Neural cell (in vitro differentiated cells): ENCODE measurements around the gene ANO9. TPM values are rescaled to one million over a fixed set of nuclear protein-coding genes. Genes with fewer than 3 reads are reported as not detected.
"Not testable (repeated sequence)": the region's sequence is repeated elsewhere in the genome, so short reads cannot be mapped to it uniquely, and the experiment has no call there.

Experiments
- H2AFZ ChIP-seq: fragments of 200-600, 300-800 bp; sonication (generic), shearing (Covaris generic); 2 replicates; pipeline ENCODE4 v1.6.0; 2014; ENCODE audit warnings: low read depth, mild to moderate bottlenecking, antibody characterized with exemption, low read length, moderate library complexity
- H3F3A ChIP-seq: fragments of 200-600 bp; shearing (Covaris generic); 2 replicates; pipeline ENCODE4 v1.6.1; 2016; ENCODE audit warnings: mild to moderate bottlenecking, moderate library complexity, mixed read lengths, antibody characterized with exemption, low read length; ENCODE audit not compliant: insufficient read depth, poor library complexity, severe bottlenecking
- H3K27ac ChIP-seq: fragments of 200-600, 300-800 bp; sonication (generic), shearing (Covaris generic); 2 replicates; pipeline ENCODE4 v1.5.1; 2014; ENCODE audit warnings: mild to moderate bottlenecking, low read length, moderate library complexity
- H3K27me3 ChIP-seq: fragments of 300-800, 200-600 bp; sonication (generic), shearing (Covaris generic); 2 replicates; pipeline ENCODE4 v1.6.0; 2014; ENCODE audit warnings: mild to moderate bottlenecking, low read depth, low read length, moderate library complexity; ENCODE audit not compliant: insufficient read depth
- H3K36me3 ChIP-seq: fragments of 300-800, 200-600 bp; sonication (generic), shearing (Covaris generic); 2 replicates; pipeline ENCODE4 v1.5.1; 2014; ENCODE audit warnings: mild to moderate bottlenecking, antibody characterized with exemption, low read length, moderate library complexity; ENCODE audit not compliant: insufficient read depth
- H3K4me2 ChIP-seq: fragments of 300-800, 200-600 bp; sonication (generic), shearing (Covaris generic); 2 replicates; pipeline ENCODE4 v1.6.0; 2014; ENCODE audit warnings: mild to moderate bottlenecking, low read length
- H3K4me3 ChIP-seq: fragments of 300-800, 200-600 bp; sonication (generic), shearing (Covaris generic); 2 replicates; pipeline ENCODE4 v1.5.1; 2014; ENCODE audit warnings: mild to moderate bottlenecking, low read length, moderate library complexity
- H3K79me2 ChIP-seq: fragments of 200-600 bp; shearing (Covaris generic); replicated peaks from 2 replicates; pipeline ENCODE4 v1.6.0; 2014; ENCODE audit warnings: mild to moderate bottlenecking, low read length, moderate library complexity; ENCODE audit not compliant: insufficient read depth
- H3K9ac ChIP-seq: fragments of 300-800, 200-600 bp; sonication (generic), shearing (Covaris generic); 2 replicates; pipeline ENCODE4 v1.6.1; 2016; ENCODE audit warnings: mild to moderate bottlenecking, low read length, mixed read lengths
- H3K9me2 ChIP-seq: fragments of 200-600 bp; shearing (Covaris generic); 2 replicates; pipeline ENCODE4 v1.6.1; 2016; ENCODE audit warnings: mild to moderate bottlenecking, low read length, mixed read lengths; ENCODE audit not compliant: insufficient read depth
- H3K9me3 ChIP-seq: fragments of 200-600, 300-800 bp; sonication (generic), shearing (Covaris generic); 2 replicates; pipeline ENCODE4 v1.6.1; 2016; ENCODE audit warnings: mild to moderate bottlenecking, mixed run types, low read length, moderate library complexity, mixed read lengths
- H4K20me1 ChIP-seq: fragments of 200-600 bp; shearing (Covaris generic); 2 replicates; pipeline ENCODE4 v1.6.1; 2016; ENCODE audit warnings: mild to moderate bottlenecking, mixed run types; ENCODE audit not compliant: insufficient read depth
- EP300 ChIP-seq: fragments of 450-650 bp; conservative IDR thresholded peaks from 2 replicates; pipeline ENCODE4 v1.6.1; 2014; ENCODE audit warnings: antibody characterized with exemption, mild to moderate bottlenecking, moderate library complexity; ENCODE audit not compliant: poor library complexity, severe bottlenecking
- EZH2 ChIP-seq: fragments of 200-600, 300-800 bp; shearing (Covaris generic), sonication (generic); IDR thresholded peaks from 2 replicates; pipeline ENCODE4 v1.6.1; 2014; ENCODE audit warnings: antibody characterized with exemption, low read length, borderline replicate concordance, mild to moderate bottlenecking; ENCODE audit not compliant: insufficient read depth, poor library complexity, severe bottlenecking
- MXI1 ChIP-seq: fragments of 450-650 bp; conservative IDR thresholded peaks from 2 replicates; pipeline ENCODE4 v1.6.1; 2014; ENCODE audit warnings: antibody characterized with exemption, mild to moderate bottlenecking; ENCODE audit not compliant: poor library complexity, severe bottlenecking
- POLR2AphosphoS5 ChIP-seq: IDR thresholded peaks from 2 replicates; pipeline ENCODE4 v1.6.1; 2012
- RAD21 ChIP-seq: fragments of 450-650 bp; conservative IDR thresholded peaks from 2 replicates; pipeline ENCODE4 v1.6.1; 2014; ENCODE audit warnings: antibody characterized with exemption, mild to moderate bottlenecking, moderate library complexity
- REST ChIP-seq: IDR thresholded peaks from 2 replicates; pipeline ENCODE4 v1.6.1; 2012; ENCODE audit warnings: borderline replicate concordance
- SMC3 ChIP-seq: fragments of 450-650 bp; conservative IDR thresholded peaks from 2 replicates; pipeline ENCODE4 v1.6.1; 2014; ENCODE audit warnings: antibody characterized with exemption, mild to moderate bottlenecking, moderate library complexity; ENCODE audit not compliant: poor library complexity
- TAF1 ChIP-seq: IDR thresholded peaks from 2 replicates; pipeline ENCODE4 v1.6.1; 2012; ENCODE audit warnings: low read depth
- polyA plus RNA-seq: library from polyadenylated mRNA; depleted of rRNA; stranded (reverse); fragments of >200 nt; gene quantifications from 2 replicates; pipeline ENCODE4 v1.2.3, GENCODE V29; 2014
- TF ChIP-seq, protein P1 (sequence below): fragments of 450-650 bp; IDR thresholded peaks from 2 replicates; pipeline ENCODE4 v1.5.1; 2014; ENCODE audit warnings: antibody characterized with exemption, mild to moderate bottlenecking, moderate library complexity; ENCODE audit not compliant: poor library complexity, severe bottlenecking

ANO9 gene
- polyA plus RNA-seq, 1 donor from 2014 or later, result not detected

DNA sequence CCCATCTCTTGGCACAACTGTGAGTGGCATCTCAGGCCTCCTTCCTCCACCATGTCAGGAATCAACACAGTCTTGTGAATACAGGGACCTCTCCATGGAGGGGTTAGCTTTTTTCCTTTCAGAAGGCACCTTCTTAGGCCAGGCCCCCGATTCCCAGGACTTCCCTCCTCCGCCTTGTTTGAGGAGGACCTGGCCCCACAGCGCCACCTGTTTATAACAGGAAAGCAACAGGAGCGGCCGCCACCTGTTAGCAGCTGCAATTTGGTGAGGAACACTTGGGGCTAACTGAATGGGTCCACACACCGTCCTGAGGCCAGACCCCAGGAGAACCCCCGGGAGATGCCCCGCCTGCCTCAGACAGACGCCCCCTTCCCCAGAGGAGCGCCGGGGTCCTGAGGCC, 51.6 kb downstream of the ANO9 start:
- H3K27ac ChIP-seq, result no peak overlapping the region
- no peaks in the 10 kb centered on the region for H4K20me1 ChIP-seq
- H3K4me3 ChIP-seq, result no peak overlapping the region
- H3K27me3 ChIP-seq, result no peaks in the 10 kb centered on the region
- no peak overlapping the region for H2AFZ ChIP-seq
- no peak overlapping the region for H3K9ac ChIP-seq
- peaks cover 2% of the 10 kb centered on the region for H3K9me3 ChIP-seq
- no peaks in the 10 kb centered on the region for H3F3A ChIP-seq
- H3K9me2 ChIP-seq, result no peaks in the 10 kb centered on the region
- no peaks in the 10 kb centered on the region for H3K79me2 ChIP-seq
- no peaks in the 10 kb centered on the region for H3K36me3 ChIP-seq
- TF ChIP-seq EP300 (no peak), MXI1 (no peak), EZH2 (no peak), POLR2AphosphoS5 (no peak), RAD21 (no peak), TAF1 (no peak), REST (no peak)
- TF ChIP-seq, protein P1, sequence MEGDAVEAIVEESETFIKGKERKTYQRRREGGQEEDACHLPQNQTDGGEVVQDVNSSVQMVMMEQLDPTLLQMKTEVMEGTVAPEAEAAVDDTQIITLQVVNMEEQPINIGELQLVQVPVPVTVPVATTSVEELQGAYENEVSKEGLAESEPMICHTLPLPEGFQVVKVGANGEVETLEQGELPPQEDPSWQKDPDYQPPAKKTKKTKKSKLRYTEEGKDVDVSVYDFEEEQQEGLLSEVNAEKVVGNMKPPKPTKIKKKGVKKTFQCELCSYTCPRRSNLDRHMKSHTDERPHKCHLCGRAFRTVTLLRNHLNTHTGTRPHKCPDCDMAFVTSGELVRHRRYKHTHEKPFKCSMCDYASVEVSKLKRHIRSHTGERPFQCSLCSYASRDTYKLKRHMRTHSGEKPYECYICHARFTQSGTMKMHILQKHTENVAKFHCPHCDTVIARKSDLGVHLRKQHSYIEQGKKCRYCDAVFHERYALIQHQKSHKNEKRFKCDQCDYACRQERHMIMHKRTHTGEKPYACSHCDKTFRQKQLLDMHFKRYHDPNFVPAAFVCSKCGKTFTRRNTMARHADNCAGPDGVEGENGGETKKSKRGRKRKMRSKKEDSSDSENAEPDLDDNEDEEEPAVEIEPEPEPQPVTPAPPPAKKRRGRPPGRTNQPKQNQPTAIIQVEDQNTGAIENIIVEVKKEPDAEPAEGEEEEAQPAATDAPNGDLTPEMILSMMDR, result no peak
- H3K4me2 ChIP-seq, result no peak overlapping the region

- H2AFZ ChIP-seq, H3K9ac ChIP-seq, H3K27ac ChIP-seq, H3K9me2 ChIP-seq, H3F3A ChIP-seq, H3K27me3 ChIP-seq, H4K20me1 ChIP-seq, H3K36me3 ChIP-seq, H3K4me3 ChIP-seq, H3K4me2 ChIP-seq, H3K9me3 ChIP-seq, H3K79me2 ChIP-seq: not testable (repeated sequence)
Measured at GRCh38 chr11:389369-389768, 52.4 kb downstream of the ANO9 start.

DNA sequence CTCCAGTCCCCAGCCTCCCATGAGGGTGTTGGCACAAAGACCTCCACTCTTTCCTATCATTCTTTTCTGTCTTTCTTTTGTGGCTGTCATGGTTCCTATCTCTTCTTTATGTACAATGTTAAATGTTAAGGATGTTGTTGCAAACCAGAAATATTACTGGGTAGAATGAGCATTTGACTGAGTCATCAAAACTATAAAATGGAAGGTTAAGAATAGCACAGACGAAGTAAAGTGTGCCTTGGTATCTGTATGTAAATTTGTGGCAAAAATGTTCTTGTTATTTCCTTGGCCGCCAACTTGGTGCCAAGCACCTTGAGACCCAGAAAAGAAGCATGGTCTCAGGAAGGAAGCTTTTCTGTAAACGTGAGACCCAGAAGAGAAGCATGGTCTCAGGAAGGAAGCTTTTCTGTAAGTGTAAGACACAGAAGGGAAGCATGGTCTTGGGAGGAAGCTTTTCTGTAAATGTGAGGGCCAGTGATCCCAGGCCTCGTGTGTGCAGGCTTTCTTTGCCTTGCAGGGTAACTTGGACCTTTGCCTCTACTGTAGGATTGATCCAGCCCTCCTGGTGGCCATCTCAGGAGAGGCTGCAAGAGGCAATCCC, 54.5 kb downstream of the ANO9 start:
- H3K27me3 ChIP-seq, result no peaks in the 10 kb centered on the region
- no peaks in the 10 kb centered on the region for H4K20me1 ChIP-seq
- no peaks in the 10 kb centered on the region for H3K36me3 ChIP-seq
- H3K4me3 ChIP-seq, result no peak overlapping the region
- no peaks in the 10 kb centered on the region for H3K9me2 ChIP-seq
- no peaks in the 10 kb centered on the region for H3F3A ChIP-seq
- H3K79me2 ChIP-seq, result no peaks in the 10 kb centered on the region
- H3K27ac ChIP-seq, result no peak overlapping the region
- no peak overlapping the region for H3K9ac ChIP-seq
- H3K4me2 ChIP-seq, result no peak overlapping the region
- TF ChIP-seq TAF1 (no peak), POLR2AphosphoS5 (no peak), SMC3 (no peak), EZH2 (no peak), EP300 (no peak), MXI1 (no peak), RAD21 (no peak), REST (no peak)
- TF ChIP-seq, protein P1, result no peak
- H2AFZ ChIP-seq, result no peak overlapping the region
- peaks cover 2% of the 10 kb centered on the region for H3K9me3 ChIP-seq
